ENCODE data around the gene CBARP.

CBARP gene

GRCh38 chr19:1227304-1228054 is 10.3 kb downstream of the CBARP start:
- no peak for DNase-seq (ENCODE audit: low read depth in 2 of 2)

- no peak for DNase-seq (ENCODE audit: low read depth in 2 of 2)
Measured at GRCh38 chr19:1226522-1227303, 11.1 kb downstream of the CBARP start.

GRCh38 chr19:1226227-1226518 is 11.6 kb downstream of the CBARP start:
- no peak for DNase-seq (ENCODE audit: low read depth in 2 of 2)

- DNase-seq (ENCODE audit: low read depth in 2 of 2) = no peak
Measured at GRCh38 chr19:1225440-1226226, 12.2 kb downstream of the CBARP start.

GRCh38 chr19:1224847-1225246 is 13.0 kb downstream of the CBARP start:
- no peak for DNase-seq (ENCODE audit: low read depth in 2 of 2)

- no peak for DNase-seq (ENCODE audit: low read depth in 2 of 2)
Measured at GRCh38 chr19:1224047-1224825, 13.6 kb downstream of the CBARP start.

GRCh38 chr19:1223018-1223855 is 14.6 kb downstream of the CBARP start:
- no peak for DNase-seq (ENCODE audit: low read depth in 2 of 2)

GRCh38 chr19:1222394-1222793 is 15.4 kb downstream of the CBARP start:
- DNase-seq (ENCODE audit: low read depth in 2 of 2) = no peak

- no peak for DNase-seq (ENCODE audit: low read depth in 2 of 2)
Measured at GRCh38 chr19:1221904-1222255, 15.9 kb downstream of the CBARP start.

GRCh38 chr19:1220976-1221903 is 16.6 kb downstream of the CBARP start:
- no peak for DNase-seq (ENCODE audit: low read depth in 2 of 2)

GRCh38 chr19:1220477-1220930 is 17.3 kb downstream of the CBARP start:
- no peak for DNase-seq (ENCODE audit: low read depth in 2 of 2)

GRCh38 chr19:1219786-1220476 is 17.9 kb downstream of the CBARP start:
- DNase-seq (ENCODE audit: low read depth in 2 of 2) = no peak

GRCh38 chr19:1218751-1219567 is 18.8 kb downstream of the CBARP start:
- no peak for DNase-seq (ENCODE audit: low read depth in 2 of 2)

GRCh38 chr19:1217366-1217765 is 20.4 kb downstream of the CBARP start:
- no peak for DNase-seq (ENCODE audit: low read depth in 2 of 2)

- DNase-seq (ENCODE audit: low read depth in 2 of 2) = no peak
Measured at GRCh38 chr19:1216756-1217155, 21.0 kb downstream of the CBARP start.

GRCh38 chr19:1214862-1215731 is 22.7 kb downstream of the CBARP start:
- no peak for DNase-seq (ENCODE audit: low read depth in 2 of 2)

GRCh38 chr19:1214299-1214861 is 23.4 kb downstream of the CBARP start:
- DNase-seq (ENCODE audit: low read depth in 2 of 2) = no peak

Data from fibroblast of skin of left quadriceps (primary cell).